Cardiac septum (tissue), 1 donor: ENCODE data around the gene MLXIP. TPM values are rescaled to one million over a fixed set of nuclear protein-coding genes. Genes with fewer than 3 reads are reported as not detected.

Experiments
- DNase-seq: peaks from one replicate; pipeline ENCODE4 v3.0.0-alpha.2; 2020; ENCODE audit warnings: low spot score
- intact Hi-C: fragments of 100-400 bp; cut with DNase I; formaldehyde crosslinking; loops from one replicate; pipeline ENCODE4 v1.14.0; 2022
- total RNA-seq: library from RNA; stranded (reverse); fragmentation: NEBNext Ultra II Directional; extraction: Animal tissue kit (Norgen Biotek cat#: 25700); gene quantifications from one replicate; pipeline ENCODE4 v1.2.1, GENCODE V29; 2021
- donor health status: DM: no; HTN: no; CAD: no.

MLXIP gene
- total RNA-seq, 1 donor from 2014 or later = 24.7 TPM

DNA sequence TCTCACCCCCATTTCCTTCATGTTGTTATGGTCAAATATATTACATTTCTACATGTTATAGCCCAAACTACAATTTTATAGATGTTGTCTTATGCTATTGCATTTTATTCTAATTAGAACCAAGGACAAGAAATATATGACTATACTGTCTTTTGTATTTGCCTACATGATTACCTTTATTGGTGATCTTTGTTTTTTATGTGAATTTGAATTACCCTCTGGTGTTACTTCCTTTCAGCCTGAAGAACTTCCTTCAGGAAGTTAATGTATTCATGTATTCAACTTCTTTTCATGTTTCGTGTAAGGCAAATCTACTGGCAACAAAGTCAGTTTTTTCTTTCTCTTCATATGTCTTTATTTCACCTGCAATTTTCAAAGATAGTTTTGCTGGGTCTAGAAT is 116.2 kb downstream of the MLXIP start:
- DNase-seq = no peak
- intact Hi-C loops = loop anchor here (5.0 kb wide), 1 partner anchor 68 kb away; no protein-coding TSS in a partner anchor

DNA sequence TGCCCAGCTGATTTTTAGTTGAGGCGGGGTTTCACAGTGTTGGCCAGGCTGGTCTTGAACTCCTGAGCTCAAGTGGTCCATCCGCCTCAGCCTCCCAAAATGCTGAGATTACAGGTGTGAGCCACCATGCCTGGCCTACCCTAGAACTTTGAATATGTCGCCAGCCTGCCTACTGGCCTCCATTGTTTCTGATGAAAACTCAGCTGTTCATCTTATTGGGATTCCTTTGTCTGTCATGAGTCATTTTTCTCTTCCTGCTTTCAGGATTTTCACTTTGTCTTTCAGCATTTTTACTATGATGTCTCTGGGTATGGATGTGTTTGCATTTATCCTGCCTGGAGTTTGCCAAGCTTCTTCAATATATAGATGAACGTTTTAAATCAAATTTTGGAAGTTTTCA is 116.8 kb downstream of the MLXIP start:
- no peak for DNase-seq
- intact Hi-C loops = no loop called here

Other genes with a start within 250 kb of the MLXIP start
- gene HPD, start 219.9 kb upstream of the MLXIP start, total RNA-seq = 1.3 TPM
- 31.2 TPM for gene PSMD9, start 190.0 kb upstream of the MLXIP start, total RNA-seq
- gene CFAP251, start 160.2 kb upstream of the MLXIP start, total RNA-seq = 3.8 TPM
- gene BCL7A, start 56.9 kb upstream of the MLXIP start, total RNA-seq = 18.2 TPM
- not detected for gene IL31, start 95.5 kb downstream of the MLXIP start, total RNA-seq
- 0.43 TPM for gene LRRC43, start 104.4 kb downstream of the MLXIP start, total RNA-seq
- not detected for gene B3GNT4, start 125.0 kb downstream of the MLXIP start, total RNA-seq
- 30.9 TPM for gene DIABLO, start 147.3 kb downstream of the MLXIP start, total RNA-seq
- 9.2 TPM for gene VPS33A, start 187.7 kb downstream of the MLXIP start, total RNA-seq